BLaER1 (cell line): ENCODE data around the gene CASK.

Source experiments
- H3K27ac ChIP-seq: shearing (Covaris generic); formaldehyde crosslinking; 2 replicates; pipeline ENCODE4 v1.8.1; 2022
- H3K27me3 ChIP-seq: shearing (Covaris generic); formaldehyde crosslinking; 2 replicates; pipeline ENCODE4 v1.8.1; 2022
- H3K36me3 ChIP-seq: shearing (Covaris generic); formaldehyde crosslinking; 2 replicates; pipeline ENCODE4 v1.8.1; 2022
- H3K4me1 ChIP-seq: shearing (Covaris generic); formaldehyde crosslinking; 2 replicates; pipeline ENCODE4 v1.8.1; 2022
- H3K4me2 ChIP-seq: shearing (Covaris generic); formaldehyde crosslinking; 2 replicates; pipeline ENCODE4 v1.8.1; 2022
- H3K4me3 ChIP-seq: shearing (Covaris generic); formaldehyde crosslinking; 2 replicates; pipeline ENCODE4 v1.8.1; 2022
- H3K9ac ChIP-seq: shearing (Covaris generic); formaldehyde crosslinking; 2 replicates; pipeline ENCODE4 v1.8.1; 2022
- H3K9me3 ChIP-seq: shearing (Covaris generic); formaldehyde crosslinking; 2 replicates; pipeline ENCODE4 v1.8.1; 2022
- H4K20me1 ChIP-seq: shearing (Covaris generic); formaldehyde crosslinking; 2 replicates; pipeline ENCODE4 v1.8.1; 2022
- Cebpa-rat ChIP-seq: shearing (Covaris generic); IDR thresholded peaks from 2 replicates; pipeline ENCODE4 v1.8.1; 2022

Gene CASK

GRCh38 chrX:41885724-41886123 lies 37.6 kb downstream of the CASK start:
- Histone ChIP-seq H3K27me3 (peaks cover 62% of the 10 kb centered on the region), H3K27ac (no peak overlapping the region), H4K20me1 (peaks cover 17% of the 10 kb centered on the region; the same call in 1 of the 2 replicates), H3K4me3 (no peak overlapping the region), H3K9me3 (peaks cover 16% of the 10 kb centered on the region), H3K4me2 (no peak overlapping the region), H3K4me1 (no peaks in the 10 kb centered on the region), H3K9ac (no peak overlapping the region), H3K36me3 (no peaks in the 10 kb centered on the region)
- no peak for TF ChIP-seq Cebpa-rat

GRCh38 chrX:41881166-41881565 lies 42.2 kb downstream of the CASK start:
- peaks cover 79% of the 10 kb centered on the region for H3K27me3 ChIP-seq
- H3K9ac ChIP-seq = no peak overlapping the region
- H4K20me1 ChIP-seq = peaks cover 17% of the 10 kb centered on the region; the same call in 1 of the 2 replicates
- no peaks in the 10 kb centered on the region for H3K36me3 ChIP-seq
- H3K4me1 ChIP-seq = no peaks in the 10 kb centered on the region
- no peak overlapping the region for H3K4me3 ChIP-seq
- H3K27ac ChIP-seq = no peak overlapping the region
- TF ChIP-seq Cebpa-rat = no peak
- peaks cover 16% of the 10 kb centered on the region for H3K9me3 ChIP-seq
- H3K4me2 ChIP-seq = no peak overlapping the region

- H3K4me1 ChIP-seq = no peaks in the 10 kb centered on the region
- H3K4me2 ChIP-seq = no peak overlapping the region
- no peak overlapping the region for H3K4me3 ChIP-seq
- TF ChIP-seq Cebpa-rat = no peak
- H4K20me1 ChIP-seq = no peaks in the 10 kb centered on the region
- no peak overlapping the region for H3K27ac ChIP-seq
- no peak overlapping the region for H3K9ac ChIP-seq
- peaks cover 3% of the 10 kb centered on the region; the same call in 1 of the 2 replicates for H3K9me3 ChIP-seq
- H3K27me3 ChIP-seq = peaks cover 64% of the 10 kb centered on the region
- H3K36me3 ChIP-seq = no peaks in the 10 kb centered on the region
These were observed 46.2 kb downstream of the CASK start for GRCh38 chrX:41877167-41877566.

GRCh38 chrX:41875142-41875541 lies 48.2 kb downstream of the CASK start:
- Histone ChIP-seq H3K36me3 (no peaks in the 10 kb centered on the region), H3K4me2 (no peak overlapping the region), H3K4me1 (no peaks in the 10 kb centered on the region), H3K27ac (no peak overlapping the region), H3K9me3 (peaks cover 3% of the 10 kb centered on the region; the same call in 1 of the 2 replicates), H3K27me3 (peaks cover 61% of the 10 kb centered on the region), H3K4me3 (no peak overlapping the region), H3K9ac (no peak overlapping the region), H4K20me1 (no peaks in the 10 kb centered on the region)
- TF ChIP-seq Cebpa-rat = no peak

- no peak overlapping the region for H3K4me3 ChIP-seq
- no peak overlapping the region for H3K27ac ChIP-seq
- TF ChIP-seq Cebpa-rat = no peak
- no peak overlapping the region for H3K4me2 ChIP-seq
- no peaks in the 10 kb centered on the region for H3K4me1 ChIP-seq
- H3K36me3 ChIP-seq = no peaks in the 10 kb centered on the region
- H3K27me3 ChIP-seq = peaks cover 63% of the 10 kb centered on the region
- H3K9ac ChIP-seq = no peak overlapping the region
- H3K9me3 ChIP-seq = peaks cover 3% of the 10 kb centered on the region; the same call in 1 of the 2 replicates
- peaks cover 8% of the 10 kb centered on the region; the same call in 1 of the 2 replicates for H4K20me1 ChIP-seq
These were observed 52.6 kb downstream of the CASK start for GRCh38 chrX:41870719-41871151.

- Histone ChIP-seq H3K4me3 (no peak overlapping the region), H3K36me3 (no peaks in the 10 kb centered on the region), H3K9me3 (no peaks in the 10 kb centered on the region), H3K9ac (no peak overlapping the region), H3K4me1 (no peaks in the 10 kb centered on the region), H3K27ac (no peak overlapping the region), H4K20me1 (peaks cover 18% of the 10 kb centered on the region; the same call in 1 of the 2 replicates), H3K4me2 (no peak overlapping the region), H3K27me3 (peaks cover 74% of the 10 kb centered on the region)
- TF ChIP-seq Cebpa-rat = no peak
These were observed 54.9 kb downstream of the CASK start for GRCh38 chrX:41868392-41868977.

GRCh38 chrX:41863343-41864203 lies 59.8 kb downstream of the CASK start:
- no peak for TF ChIP-seq Cebpa-rat
- H3K27ac ChIP-seq = no peak overlapping the region

GRCh38 chrX:41862562-41863184 lies 60.7 kb downstream of the CASK start:
- Histone ChIP-seq H3K9ac (no peak overlapping the region), H3K9me3 (0 out of 2 replicates have a peak, but pooled peaks cover under 1% of the 10 kb centered on the region)

More at GRCh38 chrX:41863343-41864203, 59.8 kb downstream of the CASK start:
- Histone ChIP-seq H3K27me3 (peaks cover 72% of the 10 kb centered on the region), H3K4me2 (no peak overlapping the region), H3K9ac (no peak overlapping the region), H4K20me1 (peaks cover 25% of the 10 kb centered on the region; the same call in 1 of the 2 replicates), H3K4me1 (no peaks in the 10 kb centered on the region), H3K36me3 (no peaks in the 10 kb centered on the region), H3K4me3 (no peak overlapping the region), H3K9me3 (no peaks in the 10 kb centered on the region)

GRCh38 chrX:41858161-41858775 lies 65.1 kb downstream of the CASK start:
- no peak overlapping the region for H3K9ac ChIP-seq
- peaks cover 24% of the 10 kb centered on the region; the same call in 1 of the 2 replicates for H4K20me1 ChIP-seq
- no peak for TF ChIP-seq Cebpa-rat
- no peak overlapping the region for H3K27ac ChIP-seq
- H3K9me3 ChIP-seq = peaks cover 7% of the 10 kb centered on the region
- no peaks in the 10 kb centered on the region for H3K36me3 ChIP-seq
- no peaks in the 10 kb centered on the region for H3K4me1 ChIP-seq
- H3K4me3 ChIP-seq = no peak overlapping the region
- H3K27me3 ChIP-seq = peaks cover 81% of the 10 kb centered on the region
- H3K4me2 ChIP-seq = no peak overlapping the region

More at GRCh38 chrX:41862562-41863184, 60.7 kb downstream of the CASK start:
- H4K20me1 ChIP-seq = peaks cover 32% of the 10 kb centered on the region; the same call in 1 of the 2 replicates
- no peak overlapping the region for H3K4me3 ChIP-seq
- no peak overlapping the region for H3K27ac ChIP-seq
- H3K4me1 ChIP-seq = no peaks in the 10 kb centered on the region
- no peak for TF ChIP-seq Cebpa-rat
- peaks cover 77% of the 10 kb centered on the region for H3K27me3 ChIP-seq
- no peaks in the 10 kb centered on the region for H3K36me3 ChIP-seq
- H3K4me2 ChIP-seq = no peak overlapping the region
